GOT3 (cell line): Measurements from ENCODE around the gene SARDH.
"Not testable (repeated sequence)": the region's sequence is repeated elsewhere in the genome, so short reads cannot be mapped to it uniquely, and the experiment has no call there.

ENCODE experiments used
- DNase-seq: peaks from one replicate; lab custom pipeline; 2025; ENCODE audit warnings: mixed read lengths; lab: John Stamatoyannopoulos, UW

SARDH gene

DNA sequence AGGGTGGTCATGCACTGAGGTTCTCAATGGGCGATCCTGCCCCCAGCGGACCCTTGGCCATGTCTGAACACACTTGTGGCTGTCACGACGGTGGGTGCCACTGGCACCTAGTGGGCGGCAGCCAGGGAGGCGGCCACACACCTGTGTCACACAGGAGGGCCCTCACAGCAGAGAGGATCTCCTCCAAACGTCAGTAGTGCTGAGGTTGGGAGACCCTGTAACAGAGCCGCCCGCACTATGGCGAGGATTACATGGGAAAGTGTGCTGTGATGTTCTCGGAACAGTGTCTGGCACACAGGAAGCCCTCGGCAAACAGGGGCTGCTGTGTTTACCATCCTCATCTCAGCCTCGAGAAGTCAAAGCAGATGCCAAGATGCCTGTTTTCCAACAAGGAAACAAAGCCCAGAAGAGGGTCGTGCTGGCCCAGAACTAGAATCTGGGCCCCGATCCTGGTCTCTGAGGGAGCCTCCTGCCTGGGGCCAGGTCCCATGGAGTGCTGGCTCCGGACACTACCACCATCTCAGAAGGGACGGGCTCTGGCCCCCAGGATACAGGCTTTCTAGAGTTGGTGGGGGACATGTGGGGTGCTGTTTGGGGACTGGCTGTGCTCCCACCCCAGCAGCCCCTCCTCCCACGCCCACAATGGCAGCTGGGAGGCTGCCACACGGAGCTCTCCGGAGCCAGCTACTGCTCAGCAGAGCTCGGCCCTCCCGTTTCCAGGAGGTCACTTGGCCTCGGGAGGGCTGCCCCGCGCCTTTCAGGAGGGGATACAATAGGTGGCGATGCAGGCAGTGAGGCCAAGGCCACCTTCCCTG lies 53.8 kb downstream of the SARDH start:
- DNase-seq, result no peak

DNA sequence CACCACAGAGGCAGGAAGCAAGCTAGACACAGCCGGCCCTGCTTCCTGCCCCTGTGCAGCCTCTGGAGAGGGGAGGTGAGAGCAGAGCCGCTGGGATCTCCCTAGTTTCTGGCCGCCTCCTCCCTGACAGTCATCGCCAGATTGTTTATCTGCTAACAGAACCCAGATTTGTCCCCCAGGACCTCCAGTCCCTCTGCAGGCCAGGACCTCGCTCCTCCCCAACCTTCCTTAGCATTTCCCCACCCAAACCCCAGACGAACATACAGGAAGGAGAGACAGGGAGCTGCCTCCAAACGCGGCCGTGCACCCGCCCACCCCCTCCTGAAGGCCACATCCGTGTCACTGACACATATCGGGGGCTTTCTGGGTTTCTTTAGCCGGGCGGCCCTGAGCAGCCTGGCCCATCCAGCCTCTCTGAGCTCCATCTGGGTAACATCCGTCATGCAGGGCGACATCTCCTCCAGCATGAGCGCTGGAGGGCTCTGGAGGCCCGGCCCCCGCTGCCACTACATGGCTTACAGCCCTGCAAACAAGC lies 54.5 kb downstream of the SARDH start:
- DNase-seq, result no peak

DNA sequence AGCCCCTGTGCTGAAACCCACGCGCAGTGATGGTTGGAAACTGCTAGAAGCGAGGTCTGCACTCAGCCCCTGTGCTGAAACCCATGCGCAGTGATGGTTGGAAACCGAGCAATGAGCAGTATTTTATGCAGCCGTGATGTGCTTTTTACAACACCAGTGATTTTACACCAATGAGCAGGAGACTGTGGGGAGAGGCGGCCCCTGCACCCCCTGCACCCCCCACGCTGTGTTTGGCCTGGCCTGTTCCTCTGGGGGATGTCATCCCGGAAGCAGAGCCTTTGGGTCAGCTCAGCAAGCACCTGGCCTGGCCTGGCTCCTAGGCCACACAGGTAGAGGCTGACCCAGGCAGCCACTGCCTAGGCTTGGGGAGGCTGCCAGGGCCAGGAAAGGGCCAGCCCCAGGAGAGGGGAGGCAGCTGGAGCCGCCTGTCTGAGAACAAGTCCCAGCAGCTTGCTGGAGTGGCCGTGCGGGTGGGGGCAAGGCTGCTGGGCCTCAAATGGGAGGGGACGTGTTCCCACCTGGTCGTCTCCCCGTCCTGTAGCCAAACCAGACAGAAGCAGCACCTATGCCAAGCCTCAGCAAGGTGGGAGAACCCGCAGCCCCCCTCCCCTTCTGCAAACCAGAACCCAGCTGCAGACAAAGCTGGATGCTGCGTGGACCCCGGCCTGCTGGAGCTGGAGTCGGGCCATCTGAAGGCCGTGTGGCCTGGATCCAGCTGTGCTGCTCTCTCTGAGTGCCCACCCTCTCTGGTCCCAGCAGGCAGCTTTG lies 55.1 kb downstream of the SARDH start:
- no peak for DNase-seq

DNA sequence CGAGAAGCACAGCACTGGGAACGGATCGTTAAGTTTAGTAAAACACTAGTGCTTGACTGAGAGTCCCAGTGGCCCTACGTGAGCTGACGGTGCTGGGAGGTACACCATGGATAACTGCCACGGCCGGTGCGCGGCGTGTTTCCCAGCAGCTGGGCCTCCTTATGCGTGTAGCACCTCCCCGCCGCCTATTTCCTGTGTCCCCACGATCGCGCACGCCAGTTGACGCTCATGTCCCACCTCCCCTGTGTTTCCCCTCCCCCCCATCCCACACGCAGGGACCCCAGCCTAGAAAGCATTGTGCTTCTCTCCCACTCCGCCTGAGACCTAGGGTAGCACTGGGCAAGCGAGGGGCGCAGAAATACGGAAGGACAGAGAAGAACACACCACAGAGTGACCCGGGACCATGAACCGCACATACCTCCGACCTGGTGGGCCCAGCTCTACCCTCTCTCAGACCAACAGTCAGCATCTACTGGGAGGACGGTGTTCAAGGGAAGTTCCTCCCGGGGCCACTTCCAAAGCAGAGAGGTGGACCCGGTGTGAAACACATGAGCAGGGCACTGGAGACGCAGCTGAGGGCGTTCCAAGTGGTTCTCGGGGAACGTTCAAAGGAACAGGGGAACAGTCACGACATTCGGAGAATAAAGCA lies 56.4 kb downstream of the SARDH start:
- DNase-seq, result no peak

DNA sequence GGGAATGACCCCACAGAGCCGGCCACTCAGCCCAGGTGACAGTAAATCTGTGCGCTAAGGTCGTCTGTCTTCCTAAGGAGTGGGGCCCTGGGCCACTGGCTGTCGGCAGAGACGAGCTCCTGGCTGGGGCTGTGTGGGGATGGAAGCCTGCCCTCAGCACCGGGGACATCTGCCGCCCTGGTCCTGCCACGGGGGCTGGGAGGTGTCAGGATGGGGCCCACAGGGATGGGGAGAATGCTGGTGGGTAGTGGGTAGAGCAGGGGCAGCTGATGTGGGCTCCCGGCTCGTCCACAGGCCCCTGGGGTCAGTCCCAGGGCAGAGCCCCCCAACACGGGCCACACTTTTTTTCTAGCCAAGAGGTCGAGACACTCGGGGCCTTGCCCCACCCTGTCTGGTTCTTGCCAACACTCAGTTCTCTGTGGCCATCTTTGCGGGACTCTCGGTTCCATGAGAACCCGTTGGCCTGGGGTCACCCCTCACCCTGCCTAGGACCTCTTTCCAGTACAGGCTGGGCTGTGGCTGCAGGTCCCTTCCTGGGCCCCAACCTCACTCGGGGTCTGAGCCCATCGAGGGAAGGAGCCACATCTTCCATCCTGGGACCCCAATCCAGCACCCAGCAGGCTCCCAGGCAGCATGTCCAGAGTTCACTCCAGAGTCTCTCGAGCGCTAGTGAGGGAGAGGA lies 57.0 kb downstream of the SARDH start:
- no peak for DNase-seq

DNA sequence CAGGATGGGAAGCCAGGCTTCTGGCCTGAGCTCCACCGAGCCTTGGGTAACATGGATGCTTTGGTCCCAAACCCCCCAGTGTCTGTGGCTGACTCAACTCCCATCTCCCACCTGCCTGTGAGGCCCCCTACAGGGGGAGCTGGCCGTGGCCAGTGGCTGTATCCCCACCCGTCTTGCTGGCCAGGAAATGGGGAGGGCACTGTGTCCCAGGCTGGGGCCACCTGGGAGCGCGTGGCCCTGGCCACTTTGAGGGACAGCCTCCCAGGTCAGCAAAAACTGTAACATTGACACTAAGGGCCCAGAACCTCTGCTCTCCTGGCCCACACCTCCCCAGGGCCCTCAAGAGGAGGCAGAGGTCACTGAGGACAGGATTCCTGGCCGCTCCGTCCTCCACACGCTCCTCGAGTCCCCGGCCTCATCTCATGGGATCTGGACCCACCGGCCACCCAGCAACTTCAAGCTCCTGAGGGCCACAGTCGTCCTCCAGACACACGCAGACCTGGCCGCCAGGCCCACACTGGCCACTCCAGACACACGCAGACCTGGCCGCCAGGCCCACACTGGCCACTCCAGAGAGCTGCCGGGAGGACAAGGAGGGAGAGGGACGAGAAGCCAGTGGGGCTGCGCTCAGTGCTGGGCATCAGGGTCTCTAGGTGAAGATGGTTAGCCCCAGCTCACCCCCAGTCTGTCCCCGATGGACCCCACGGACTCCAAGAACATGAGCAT lies 57.7 kb downstream of the SARDH start:
- DNase-seq, result no peak

DNA sequence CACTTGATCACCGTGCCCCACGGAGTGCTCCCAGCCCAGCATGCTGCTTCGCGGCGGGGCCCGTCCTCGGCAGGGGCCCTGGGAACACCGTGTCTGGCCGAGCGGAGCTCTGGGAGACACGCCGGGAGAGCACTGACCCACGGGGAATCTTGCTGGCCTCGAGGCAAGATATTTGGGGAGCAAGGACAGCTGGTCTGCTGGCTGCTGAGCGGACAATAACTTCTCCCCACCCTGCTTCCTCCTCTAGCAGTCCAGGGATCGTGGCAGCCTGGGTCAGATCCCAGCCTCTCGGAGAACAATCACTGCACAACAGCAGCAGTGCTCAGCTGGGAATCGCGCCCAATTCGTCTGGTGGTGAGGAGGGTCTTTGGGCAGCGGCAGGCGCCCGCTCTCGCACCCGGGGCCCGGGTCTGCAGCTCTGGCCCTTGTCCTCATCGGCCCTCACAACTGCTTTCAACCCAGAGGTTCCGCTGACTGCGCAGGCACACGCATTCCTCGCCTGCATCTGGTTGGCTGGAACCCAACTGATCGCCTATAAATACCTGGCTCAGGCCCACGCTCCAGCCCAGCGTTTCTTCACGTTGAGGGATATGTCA lies 58.6 kb downstream of the SARDH start:
- no peak for DNase-seq

DNA sequence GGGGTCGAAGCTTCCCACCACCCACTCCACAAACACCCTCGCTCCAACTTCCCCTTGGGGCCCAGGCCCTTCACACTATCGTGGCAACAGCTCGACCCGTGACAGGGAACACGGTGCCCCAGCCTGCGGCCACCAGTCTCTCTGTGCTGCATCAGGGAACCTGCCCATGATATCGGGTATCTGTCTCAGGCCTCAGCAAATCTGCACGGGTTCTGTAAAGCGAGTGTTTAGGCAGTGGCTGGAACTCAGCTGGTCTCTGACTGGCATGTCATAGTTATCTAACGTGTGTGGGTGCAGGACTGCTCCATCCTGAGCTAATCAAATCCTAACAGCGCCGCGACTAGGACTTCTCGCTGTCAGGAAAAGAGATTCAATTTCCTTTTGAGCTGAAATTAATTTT lies 59.1 kb downstream of the SARDH start:
- DNase-seq, result no peak

DNA sequence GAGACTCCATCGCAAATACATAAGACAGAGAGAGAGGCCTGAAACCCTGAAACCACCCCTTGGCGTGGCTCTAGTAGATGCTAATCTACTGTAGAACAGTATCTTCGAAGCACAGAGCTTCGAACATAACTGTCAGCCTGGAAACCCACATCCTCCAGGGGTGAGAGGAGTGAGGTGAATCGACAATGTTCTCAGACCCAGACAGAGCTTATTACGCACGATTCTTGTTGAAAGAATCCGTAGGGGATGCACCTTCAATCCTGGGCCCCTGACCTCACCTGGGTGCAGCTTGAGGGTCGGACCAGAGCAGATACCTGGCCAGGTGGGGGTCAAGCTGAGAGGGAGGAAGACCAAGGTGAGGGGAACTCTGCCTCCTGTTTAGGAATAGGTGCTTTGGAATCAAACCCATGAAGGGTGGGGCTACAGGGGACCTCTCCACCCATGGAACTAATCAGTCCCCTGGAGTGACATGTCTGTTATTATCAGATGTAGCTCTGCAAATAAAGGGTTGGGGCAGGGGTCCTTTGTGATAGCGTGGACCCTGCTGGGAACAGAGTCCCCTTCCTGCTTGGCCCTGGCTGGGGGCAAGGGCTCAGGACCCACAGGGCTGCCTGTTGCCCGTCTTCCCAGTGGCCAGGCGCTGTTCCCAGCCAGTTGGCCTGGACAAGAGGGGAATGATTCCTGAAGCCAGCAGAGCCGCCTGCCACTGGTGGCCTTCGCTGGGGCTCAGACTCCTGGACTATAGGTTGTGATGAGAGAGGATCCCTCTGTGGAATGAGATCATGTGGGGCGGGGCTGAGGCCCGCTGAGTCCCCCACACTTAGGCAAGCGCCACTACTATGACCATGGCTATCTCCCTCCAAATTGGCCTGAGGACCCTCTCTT lies 60.8 kb downstream of the SARDH start:
- no peak for DNase-seq

DNA sequence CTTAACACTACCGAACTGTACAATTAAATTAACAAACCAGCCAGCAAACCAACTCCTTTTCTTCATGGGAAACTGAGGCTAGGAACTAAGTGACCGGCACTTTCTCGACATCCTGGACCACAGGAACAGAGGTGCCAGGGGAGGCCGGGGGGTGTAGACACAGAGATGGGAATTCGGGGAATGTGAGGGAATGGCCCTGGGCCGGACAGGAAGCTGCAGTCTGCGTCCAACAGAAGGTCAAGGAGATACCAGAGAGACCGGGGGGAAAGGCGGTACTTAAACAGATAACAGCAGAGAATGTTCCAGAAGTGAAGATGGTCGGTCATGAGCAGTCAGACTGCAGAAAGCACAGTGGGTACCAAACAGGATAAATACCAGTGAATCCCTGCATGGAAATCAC lies 61.7 kb downstream of the SARDH start:
- no peak for DNase-seq

DNA sequence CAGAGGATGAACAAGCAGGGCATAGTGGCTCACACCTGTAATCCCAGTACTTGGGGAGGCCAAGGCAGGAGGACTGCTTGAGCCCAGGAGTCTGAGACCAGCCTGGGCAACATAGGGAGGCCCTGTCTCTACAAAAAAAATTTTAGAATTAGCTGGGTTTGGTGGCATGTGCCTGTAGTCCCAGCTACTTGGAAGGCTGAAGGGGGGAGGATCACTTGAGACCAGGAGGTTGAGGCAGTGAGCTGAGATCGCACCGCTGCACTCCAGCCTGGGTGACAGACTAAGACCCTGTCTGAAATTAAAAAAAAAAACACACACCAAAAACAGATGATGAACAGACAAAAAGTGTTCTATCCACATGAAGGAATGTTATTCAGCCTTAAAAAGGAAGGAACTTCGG lies 62.4 kb downstream of the SARDH start:
- DNase-seq, result not testable (repeated sequence)

DNA sequence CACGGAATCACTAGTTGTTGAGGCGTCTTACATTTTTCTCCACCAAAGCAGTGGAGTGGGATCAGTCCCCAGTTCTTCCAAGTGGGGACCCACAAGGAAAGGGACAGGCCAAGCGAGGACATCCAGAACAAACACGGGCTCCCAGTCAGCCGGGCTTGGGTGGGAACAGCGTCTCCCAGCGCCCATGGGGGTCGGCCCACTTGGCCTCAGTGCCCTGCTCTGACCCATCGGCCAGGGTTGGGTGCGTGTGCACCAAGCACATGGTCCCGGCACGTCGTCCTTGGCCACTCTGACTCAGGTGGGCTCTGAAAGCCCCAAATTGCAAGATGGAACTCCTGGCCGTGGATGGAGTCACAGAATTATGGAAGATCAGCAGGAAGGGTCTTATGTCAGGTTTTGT lies 64.1 kb downstream of the SARDH start:
- no peak for DNase-seq

DNA sequence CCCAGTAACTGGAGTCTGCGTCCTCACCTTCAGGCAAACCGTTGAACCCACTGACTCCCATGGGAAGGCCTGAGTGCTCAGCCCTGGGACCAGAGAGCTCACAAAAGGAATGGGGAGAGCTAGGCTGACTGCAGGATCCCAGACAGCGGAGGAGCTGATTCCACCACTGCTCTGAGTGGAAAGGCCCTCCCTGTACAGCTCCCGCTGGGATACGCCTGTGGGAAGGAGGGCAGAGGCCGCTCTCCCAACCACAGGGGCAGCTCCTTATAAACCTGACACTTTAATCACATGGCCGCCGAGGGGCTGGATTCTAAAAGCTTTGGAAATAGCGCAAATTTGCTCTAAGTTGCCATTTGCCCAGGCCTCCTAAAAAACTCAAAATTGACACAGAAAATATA lies 64.9 kb downstream of the SARDH start:
- DNase-seq, result no peak

DNA sequence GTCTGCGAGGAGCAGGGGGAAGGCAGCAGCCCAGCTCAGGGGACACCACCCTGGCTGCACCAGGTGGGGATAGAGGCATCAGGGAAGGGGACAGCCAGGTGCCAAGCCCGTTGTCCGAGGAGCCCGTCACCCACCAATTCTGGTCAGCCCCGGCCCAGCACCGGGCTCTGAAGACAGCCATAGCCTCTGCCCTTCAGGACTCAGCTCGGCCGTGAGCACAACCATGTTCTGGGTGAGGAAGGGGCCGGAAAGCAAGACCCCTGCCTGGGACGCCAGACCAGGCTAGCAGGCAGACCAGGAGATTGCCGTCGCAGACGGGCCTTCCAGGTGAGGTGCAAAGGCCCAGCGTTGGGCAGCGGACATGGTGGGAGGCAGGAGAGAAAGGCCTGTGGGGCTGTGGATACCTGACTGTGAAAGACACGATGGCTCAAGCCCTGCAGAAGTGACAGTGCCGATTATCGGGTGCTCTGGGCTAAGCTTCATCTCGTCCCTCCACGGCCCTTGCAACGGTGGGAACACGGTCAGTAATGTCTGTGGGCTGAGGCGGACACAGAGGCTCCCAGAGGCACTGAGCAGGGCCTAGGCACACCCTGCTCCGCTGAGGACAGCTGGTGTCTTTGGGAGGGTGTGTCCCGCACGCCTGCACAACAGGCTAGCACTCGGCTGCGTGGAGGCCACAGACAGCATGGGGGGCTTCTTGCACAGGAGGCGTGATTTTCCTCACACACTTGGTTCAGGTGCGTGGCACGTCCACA lies 65.5 kb downstream of the SARDH start:
- no peak for DNase-seq

DNA sequence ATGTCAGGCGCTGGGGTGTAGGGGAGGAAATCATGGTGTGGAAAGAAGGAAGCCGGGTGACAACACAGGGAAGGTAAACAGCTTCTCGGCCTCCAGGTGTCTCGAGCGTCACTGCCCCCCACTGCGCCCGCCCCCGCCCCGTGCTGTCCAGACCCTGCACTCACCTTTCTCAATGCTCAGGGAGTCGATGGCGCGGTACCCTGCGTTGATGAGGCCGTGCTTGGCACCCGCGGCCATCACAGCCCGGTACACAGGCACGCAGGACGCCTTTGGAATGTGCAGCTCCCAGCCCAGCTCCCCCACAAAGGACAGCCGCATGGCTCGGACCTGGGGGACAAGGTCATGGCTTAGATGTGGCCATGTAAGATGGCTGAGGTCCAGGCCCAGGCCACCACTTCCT lies 66.8 kb downstream of the SARDH start:
- DNase-seq, result no peak

DNA sequence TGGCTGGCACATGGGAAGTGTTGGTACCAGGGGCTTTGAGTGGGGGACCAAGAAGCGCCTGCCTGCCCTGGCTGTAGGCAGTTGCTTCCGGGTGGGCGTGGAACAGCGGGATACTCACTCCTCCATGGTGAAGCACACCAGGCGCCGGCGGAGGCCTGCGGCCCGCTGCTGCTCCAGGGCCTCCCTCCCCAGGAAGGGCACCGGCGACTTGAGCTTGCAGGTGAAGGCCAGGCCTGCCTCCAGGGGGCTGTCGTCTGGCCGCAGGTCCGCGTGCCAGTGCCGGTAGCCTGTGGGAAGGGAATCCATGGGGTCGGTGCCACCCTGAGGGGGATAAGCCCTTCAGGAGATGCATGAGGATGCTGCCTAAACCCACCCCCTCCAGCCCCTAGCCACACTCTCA lies 67.7 kb downstream of the SARDH start:
- no peak for DNase-seq

DNA sequence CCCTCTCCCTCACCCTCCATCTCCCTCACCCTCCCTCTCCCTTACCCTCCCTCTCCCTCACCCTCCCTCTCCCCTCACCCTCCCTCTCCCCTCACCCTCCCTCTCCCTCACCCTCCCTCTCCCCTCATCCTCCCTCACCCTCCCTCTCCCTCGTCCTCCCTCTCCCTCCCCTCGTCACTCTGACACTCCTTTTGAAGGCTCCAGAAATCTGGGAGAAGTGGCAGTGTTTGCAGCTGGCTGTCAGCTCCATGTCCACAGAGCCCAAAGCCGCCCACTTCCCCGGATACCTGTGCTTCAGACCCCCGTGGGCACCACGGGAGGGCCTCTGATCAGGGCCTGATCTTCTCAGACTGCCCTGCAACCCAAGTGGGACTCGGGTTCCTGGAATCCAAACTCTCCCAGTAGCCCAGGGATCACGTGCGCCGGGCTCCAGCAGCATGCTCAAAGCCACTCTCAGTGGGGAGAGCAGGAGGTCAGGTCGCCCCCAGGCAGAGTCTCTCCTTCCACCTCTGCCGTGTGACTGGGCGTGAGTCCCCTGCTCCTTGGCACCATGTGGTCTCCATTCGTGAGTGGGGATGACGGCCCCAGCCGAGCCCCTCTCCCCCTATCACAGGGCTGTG lies 68.9 kb downstream of the SARDH start:
- no peak for DNase-seq

DNA sequence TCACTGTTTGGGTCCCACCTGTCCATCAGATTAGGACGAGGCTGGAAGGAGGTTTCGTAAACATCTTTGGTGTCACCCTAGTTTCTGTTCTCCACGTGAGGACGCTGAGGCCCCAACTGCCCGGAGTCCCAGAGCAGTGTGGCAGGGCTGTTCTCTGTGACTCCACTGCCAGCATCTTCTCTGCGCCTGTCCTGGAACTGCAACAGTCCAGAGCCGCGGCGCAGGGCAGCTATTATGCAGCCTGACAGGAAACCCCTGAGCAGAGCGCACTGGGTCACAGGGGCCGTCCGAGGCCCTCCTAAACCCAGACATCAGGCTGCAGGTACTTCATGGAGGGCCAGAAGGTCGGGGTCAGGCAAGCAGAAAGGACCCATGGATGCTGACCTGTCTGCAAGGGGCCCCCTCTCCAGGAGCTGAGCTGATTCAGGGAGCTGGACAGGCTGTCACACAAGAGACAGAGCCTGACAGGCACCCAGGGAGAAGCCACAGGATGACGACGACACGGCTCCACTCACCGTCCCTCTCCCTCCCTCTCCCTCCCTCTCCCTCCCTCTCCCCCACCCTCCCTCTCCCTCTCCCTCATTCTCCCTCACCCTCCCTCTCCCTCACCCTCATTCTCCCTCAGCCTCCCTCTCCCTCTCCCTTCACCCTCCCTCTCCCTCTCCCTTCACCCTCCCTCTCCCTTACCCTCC lies 70.2 kb downstream of the SARDH start:
- DNase-seq, result no peak
